HG03354 (cell line): ENCODE data around the gene SRGAP1.

Experiments used
- ATAC-seq: cut with Tn5 transposase; IDR thresholded peaks from one replicate; pipeline ENCODE4 v1.9.1; 2021; ENCODE audit warnings: mild to moderate bottlenecking; ENCODE audit not compliant: unreplicated experiment, poor library complexity, severe bottlenecking

SRGAP1 gene

DNA sequence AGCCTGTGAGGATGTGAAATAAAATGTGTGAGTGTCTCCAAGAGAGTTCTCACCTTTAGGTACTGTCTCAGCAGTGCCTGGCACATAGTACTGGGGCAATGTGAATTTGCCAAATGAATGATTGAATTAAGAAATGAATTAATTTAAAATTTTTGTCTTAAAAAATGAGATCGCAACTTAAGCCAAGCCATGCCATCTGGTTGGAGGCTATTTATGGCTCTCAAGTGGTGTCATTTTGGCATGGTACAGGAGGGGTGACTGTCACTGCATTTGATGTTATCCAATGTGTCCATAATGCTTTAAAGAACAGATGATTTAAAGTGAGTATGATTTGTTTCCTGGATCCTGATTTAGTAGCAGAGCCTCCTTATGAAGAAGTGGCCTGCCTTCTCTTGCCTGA is 80.3 kb downstream of the SRGAP1 start:
- no peak for ATAC-seq

- no peak for ATAC-seq
These were observed 83.0 kb downstream of the SRGAP1 start for GRCh38 chr12:63927511-63927910.

DNA sequence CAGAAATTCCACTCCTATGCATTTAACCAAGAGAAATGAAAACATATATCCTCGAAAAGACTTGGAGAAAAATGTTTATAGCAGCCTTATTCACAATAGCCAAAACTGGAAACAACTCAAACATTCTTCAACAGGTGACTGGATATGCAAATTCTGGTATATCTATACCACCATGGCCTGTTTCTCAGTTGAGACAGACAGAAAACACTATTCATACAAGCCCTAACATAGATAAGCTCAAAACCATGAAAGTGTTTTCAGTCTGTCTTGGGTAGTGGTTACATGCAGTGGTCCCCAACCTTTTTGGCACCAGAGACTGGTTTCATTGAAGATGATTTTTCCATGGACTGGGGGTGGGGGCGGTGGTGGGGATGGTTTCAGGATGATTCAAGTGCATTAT is 83.8 kb downstream of the SRGAP1 start:
- peak; percentile 80 for ATAC-seq

- no peak for ATAC-seq
These were observed 84.9 kb downstream of the SRGAP1 start for GRCh38 chr12:63929426-63929825.

DNA sequence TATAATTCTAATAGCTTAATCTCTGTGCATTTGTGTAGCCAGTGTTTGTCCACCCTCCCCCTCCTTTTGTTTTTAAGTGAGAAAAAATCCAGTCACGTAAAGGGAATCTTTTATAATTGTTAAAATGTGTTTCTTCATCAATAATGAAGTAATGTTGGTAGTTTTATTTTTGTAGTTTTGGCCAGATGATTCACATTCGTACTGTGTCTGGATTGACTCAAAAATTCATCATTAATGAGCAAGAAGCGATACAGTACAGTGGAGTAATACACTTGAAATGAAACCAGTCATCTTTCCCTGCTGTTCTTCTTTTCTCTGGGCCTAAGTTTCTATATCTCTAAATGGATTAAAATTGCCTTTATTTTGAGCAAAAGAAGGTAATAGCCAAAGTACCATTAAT is 86.5 kb downstream of the SRGAP1 start:
- no peak for ATAC-seq

DNA sequence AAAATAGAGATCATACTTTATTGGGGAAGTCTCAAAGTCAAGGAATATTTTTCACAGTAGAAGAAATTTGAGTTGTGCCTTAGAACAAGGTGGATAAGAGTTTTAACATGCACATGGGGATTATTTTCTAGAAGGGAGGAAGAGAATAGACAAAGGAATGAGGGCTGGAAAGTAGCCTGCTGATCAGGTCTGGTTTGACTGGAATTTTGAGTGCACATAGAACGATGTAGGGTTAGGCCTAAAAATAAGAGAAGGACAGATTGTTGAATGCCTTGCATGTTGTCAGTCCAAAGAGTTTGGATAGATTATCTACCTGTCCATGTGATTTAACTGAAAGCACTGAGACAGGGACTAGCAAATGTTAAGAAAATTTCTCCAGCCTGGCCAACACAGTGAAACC is 87.2 kb downstream of the SRGAP1 start:
- ATAC-seq, result no peak

DNA sequence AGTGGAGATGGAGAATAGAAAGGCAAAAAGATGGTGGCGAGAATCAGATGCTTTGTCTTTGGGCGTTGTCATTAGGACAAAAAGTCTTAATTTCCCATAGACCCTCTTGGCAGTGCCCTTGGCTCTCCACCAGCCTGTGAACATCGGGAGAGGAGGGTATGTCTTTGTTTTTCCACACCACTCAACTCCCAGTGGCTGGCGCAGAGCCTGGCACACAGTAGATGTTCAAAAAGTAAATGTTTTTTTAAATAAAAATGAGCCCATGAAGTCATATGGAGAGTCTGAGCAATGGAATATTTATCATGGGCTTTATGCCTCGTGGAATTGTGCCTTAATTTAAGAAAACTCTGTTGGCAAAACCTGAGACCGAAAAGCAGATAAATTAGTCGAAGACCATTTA is 90.4 kb downstream of the SRGAP1 start:
- ATAC-seq, result no peak

DNA sequence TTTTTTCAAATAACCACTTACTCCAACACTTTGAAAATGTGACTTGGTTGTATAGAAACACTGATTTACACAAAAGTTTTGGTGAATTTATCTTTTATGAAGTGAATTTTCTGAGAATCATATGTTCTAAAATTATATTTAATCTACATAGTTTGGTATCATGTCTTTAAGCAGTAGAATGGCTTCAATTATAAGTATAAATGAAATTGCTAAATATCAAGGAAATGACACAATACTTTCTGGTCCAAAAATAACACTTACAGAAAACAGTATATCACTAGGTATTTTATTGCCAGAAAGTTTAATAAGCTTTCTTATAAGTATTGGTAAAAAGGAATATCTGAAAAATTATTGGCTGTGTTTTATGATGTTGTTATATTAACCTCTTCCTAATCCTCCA is 90.9 kb downstream of the SRGAP1 start:
- ATAC-seq, result no peak

GRCh38 chr12:63937378-63938316 is 93.1 kb downstream of the SRGAP1 start:
- ATAC-seq, result no peak

DNA sequence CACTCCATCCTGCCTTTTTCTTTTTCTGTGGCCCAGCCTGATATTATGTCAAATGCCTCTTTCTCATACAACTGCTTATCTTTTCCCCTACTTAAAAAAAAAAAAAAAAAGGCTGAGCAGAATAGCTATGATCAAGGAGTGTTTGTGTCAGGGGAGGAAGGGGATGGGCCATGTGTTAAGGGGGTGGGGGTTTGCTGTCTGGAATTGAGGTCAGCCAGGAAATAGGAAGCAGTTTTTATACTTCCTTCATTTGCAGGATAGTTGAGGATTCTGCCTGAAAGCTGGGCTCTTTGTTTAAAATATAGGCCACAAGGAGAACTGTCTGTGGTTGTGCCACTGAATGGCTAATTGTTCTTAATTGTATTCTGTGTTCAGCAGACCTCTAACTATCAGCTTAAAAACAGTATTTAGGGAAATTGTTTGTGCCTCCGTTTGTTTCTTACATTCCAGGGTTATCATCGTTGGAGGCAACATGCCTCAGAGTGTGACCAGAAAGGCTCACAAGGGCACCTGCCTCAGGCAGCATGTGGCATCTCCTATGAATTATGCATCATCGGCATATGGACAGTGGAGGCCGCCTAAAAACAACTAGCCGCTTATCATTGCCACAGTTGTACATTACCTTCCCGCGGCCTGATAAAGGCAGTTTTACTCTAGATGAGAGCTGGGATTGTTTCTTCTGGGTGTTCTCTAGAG is 96.0 kb downstream of the SRGAP1 start:
- ATAC-seq, result no peak

GRCh38 chr12:63941166-63941800 is 96.8 kb downstream of the SRGAP1 start:
- no peak for ATAC-seq

- no peak for ATAC-seq
These were observed 97.4 kb downstream of the SRGAP1 start for GRCh38 chr12:63941879-63942278.

DNA sequence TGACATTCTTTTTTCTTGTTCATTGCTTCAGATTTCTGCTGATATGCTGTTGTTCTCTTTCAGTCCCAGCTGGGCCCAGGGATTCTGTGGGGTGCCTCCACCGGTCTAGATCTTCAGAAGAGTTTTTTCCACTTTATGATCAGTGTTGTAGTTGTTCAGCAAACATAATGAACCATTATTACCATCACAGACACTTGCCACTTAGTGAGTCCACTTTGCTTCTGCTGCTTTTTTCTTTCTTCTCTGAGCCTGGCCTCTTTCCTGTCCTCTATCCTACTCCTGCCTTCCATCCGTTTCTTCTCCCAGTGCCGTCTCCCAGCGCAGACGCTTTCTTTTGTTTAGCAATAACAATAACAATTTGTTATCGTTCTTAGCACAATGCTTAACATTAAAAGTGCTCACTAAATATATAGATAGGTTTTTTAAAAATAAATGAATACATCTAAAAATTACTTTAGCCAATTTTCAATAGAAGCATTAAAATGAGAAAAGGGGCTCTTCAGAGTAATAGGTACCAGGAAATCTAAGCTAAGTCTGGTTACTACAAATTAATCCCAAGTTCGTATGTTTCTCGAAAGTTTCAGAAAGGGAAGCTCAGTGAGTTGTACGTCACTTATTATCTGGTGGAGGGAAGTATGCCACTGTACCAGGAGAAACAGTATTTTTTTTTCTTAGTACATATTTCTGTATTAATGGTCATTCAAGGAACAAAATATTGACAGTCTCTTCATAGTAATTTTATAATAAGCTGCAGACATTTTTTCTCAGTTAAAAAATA is 98.2 kb downstream of the SRGAP1 start:
- ATAC-seq, result no peak

- ATAC-seq, result no peak
These were observed 99.6 kb downstream of the SRGAP1 start for GRCh38 chr12:63944034-63944579.

DNA sequence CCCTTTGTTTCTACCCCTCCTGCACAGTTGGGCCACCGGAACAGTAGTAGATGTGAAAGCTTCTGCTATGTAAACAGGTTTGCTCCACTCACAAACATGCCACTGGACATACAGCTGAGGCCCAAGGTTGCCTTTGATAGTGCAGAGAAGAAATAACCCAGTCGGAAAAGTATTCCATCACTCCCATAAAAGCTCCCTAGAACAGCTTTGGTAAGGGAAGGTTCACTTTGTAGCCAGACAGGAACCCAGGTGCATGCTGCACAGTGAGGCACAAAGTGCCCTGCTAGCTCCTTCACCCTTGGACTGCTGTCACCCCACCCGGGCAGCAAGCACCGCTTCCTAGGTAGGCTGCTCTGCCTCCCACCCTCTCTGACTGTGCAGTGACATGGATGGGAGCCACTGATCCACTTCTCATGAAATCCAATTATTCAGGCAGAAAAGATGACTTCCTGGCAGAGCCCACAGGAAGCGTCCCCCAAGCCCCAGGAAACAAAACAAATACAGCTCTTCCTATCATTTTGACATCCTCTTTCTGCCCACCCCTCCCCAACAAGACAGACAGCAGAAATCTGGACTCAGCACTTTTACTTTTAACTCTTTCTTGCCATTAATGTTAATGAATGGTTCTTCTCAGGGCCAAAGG is 100.2 kb downstream of the SRGAP1 start:
- no peak for ATAC-seq

DNA sequence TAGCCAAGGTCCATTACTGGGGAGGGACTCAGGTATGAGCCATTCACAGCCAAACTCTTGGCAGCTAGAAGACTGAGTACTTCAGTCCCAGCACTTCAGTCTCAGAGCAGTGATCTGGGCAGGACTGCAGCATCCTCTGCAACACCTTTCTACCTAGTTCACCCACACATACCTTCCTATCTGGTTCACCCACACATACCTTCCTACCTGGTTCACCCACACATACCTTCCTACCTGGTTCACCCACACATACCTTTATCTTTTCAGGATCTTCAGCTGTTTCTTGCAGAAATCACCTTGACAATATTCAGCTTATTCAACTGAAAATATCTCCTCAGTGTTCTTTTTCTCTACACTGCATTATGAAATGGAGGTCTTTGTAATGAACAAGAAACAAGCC is 101.3 kb downstream of the SRGAP1 start:
- ATAC-seq, result no peak

DNA sequence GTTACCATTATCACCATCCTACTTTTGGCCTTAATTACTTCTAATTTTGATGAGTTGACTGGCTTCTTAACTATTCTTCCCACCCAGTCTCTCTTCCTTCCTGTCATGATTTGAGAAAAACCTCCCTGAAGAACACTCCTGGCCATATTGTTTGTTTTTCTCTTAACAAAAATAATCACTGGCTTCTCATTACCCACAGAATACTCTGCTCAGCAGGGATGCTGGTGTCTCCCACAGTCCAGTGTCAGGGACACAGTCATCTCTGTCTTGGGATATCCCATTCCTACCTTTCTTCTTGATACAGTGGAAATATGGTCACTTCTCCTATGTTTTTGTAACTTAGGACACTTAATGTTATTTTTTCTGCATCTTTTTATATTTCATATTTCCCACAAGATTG is 103.7 kb downstream of the SRGAP1 start:
- no peak for ATAC-seq

- no peak for ATAC-seq
These were observed 105.4 kb downstream of the SRGAP1 start for GRCh38 chr12:63949902-63950301.

DNA sequence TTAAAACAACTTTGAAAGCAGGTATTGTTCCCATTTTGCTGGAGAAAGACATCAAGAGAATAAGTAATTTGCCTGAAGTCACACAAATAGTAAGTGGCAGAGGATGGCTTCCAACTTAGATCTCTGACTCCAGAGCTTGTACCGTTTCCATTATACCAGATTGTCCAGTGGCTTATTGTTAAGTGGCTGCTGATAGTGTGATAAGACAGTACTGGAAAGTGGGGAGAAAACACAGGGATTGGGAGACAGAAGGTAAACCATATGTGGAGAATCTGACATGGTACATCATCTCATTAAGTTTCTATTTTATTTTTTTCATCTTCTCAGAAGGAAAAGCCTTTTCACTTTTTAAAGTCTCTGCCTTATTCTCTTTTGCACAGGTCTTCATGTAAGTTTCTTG is 108.5 kb downstream of the SRGAP1 start:
- no peak for ATAC-seq
